GM19438 (cell line): ENCODE measurements around the gene MFAP3L.
"Not testable (repeated sequence)": the region's sequence is repeated elsewhere in the genome, so short reads cannot be mapped to it uniquely, and the experiment has no call there.

Experiments used
- ATAC-seq: cut with Tn5 transposase; IDR thresholded peaks from one replicate; pipeline ENCODE4 v1.9.1; 2021; ENCODE audit warnings: low read depth; ENCODE audit not compliant: unreplicated experiment

MFAP3L gene

GRCh38 chr4:169952236-169953002, 73.8 kb downstream of the MFAP3L start:
- ATAC-seq = no peak

- no peak for ATAC-seq
Observed at GRCh38 chr4:169948271-169948670, 77.9 kb downstream of the MFAP3L start.

- no peak for ATAC-seq
Observed at GRCh38 chr4:169945636-169946035, 80.6 kb downstream of the MFAP3L start.

GRCh38 chr4:169943601-169944000, 82.6 kb downstream of the MFAP3L start:
- not testable (repeated sequence) for ATAC-seq

GRCh38 chr4:169941141-169941540, 85.1 kb downstream of the MFAP3L start:
- ATAC-seq = no peak

GRCh38 chr4:169940460-169940859, 85.7 kb downstream of the MFAP3L start:
- ATAC-seq = no peak
